ENCODE results near the gene ARAP2. TPM values are rescaled to one million over a fixed set of nuclear protein-coding genes. Genes with fewer than 3 reads are reported as not detected.

ARAP2 gene
- total RNA-seq, 5 donors from 2014 or later (not counting 1 experiment from before 2014, with no cell fraction given): 41.2 to 94.3 (median 61.0) TPM

- Mint-ChIP-seq H3K27me3 (no peaks in the 10 kb centered on the region), H3K27ac (no peak overlapping the region), H3K36me3 (peaks cover 54% of the 10 kb centered on the region), H3K9me3 (no peaks in the 10 kb centered on the region), H3K4me1 (peaks cover 0 to 11% (median 10%) of the 10 kb centered on the region in 3 donors), H3K4me3 (no peak overlapping the region)
- Histone ChIP-seq H3K9me3 (no peaks in the 10 kb centered on the region), H3K4me1 (ENCODE audit: control insufficient read depth in 1 of 2, extremely low read depth in 1 of 2, insufficient read depth in 2 of 2, low read length in 2 of 2) (no peaks in the 10 kb centered on the region), H3K27me3 (replicated peaks in 1 of 2; ENCODE audit: control insufficient read depth in 2 of 2, extremely low read depth in 1 of 2, insufficient read depth in 2 of 2, low read length in 1 of 2) (no peaks in the 10 kb centered on the region), H3K36me3 (ENCODE audit: control insufficient read depth in 2 of 2, extremely low read depth in 1 of 2, insufficient read depth in 1 of 2, low read length in 1 of 2) (peaks cover 0 to 24% of the 10 kb centered on the region in 2 donors), H3K4me3 (ENCODE audit: control insufficient read depth in 1 of 2, extremely low read depth in 1 of 2, low read length in 1 of 2) (no peak overlapping the region), H3K27ac (ENCODE audit: low read length) (no peak overlapping the region)
- POLR2A ChIA-PET: interaction anchor here in 1 of 2 donors (0.6 to 1.0 kb wide), 2 partner anchors 34 to 111 kb away, joined by 3 to 4 read pairs; no protein-coding TSS in a partner anchor
- no peak for ATAC-seq (replicated peaks in 1 of 4)
- no CpG with 5 or more reads among the region's 1 CpG for WGBS (ENCODE audit: insufficient coverage)
- CTCF ChIA-PET: no interaction called here
- DNase-seq: no peak
Observed at GRCh38 chr4:36141186-36141585, 103.1 kb downstream of the ARAP2 start.

- Histone ChIP-seq H3K36me3 (ENCODE audit: control insufficient read depth in 2 of 2, extremely low read depth in 1 of 2, insufficient read depth in 1 of 2, low read length in 1 of 2) (peaks cover 0 to 16% of the 10 kb centered on the region in 2 donors), H3K9me3 (no peaks in the 10 kb centered on the region), H3K4me1 (ENCODE audit: control insufficient read depth in 1 of 2, extremely low read depth in 1 of 2, insufficient read depth in 2 of 2, low read length in 2 of 2) (no peaks in the 10 kb centered on the region), H3K27me3 (replicated peaks in 1 of 2; ENCODE audit: control insufficient read depth in 2 of 2, extremely low read depth in 1 of 2, insufficient read depth in 2 of 2, low read length in 1 of 2) (no peaks in the 10 kb centered on the region), H3K4me3 (ENCODE audit: control insufficient read depth in 1 of 2, extremely low read depth in 1 of 2, low read length in 1 of 2) (no peak overlapping the region), H3K27ac (ENCODE audit: low read length) (no peak overlapping the region)
- CTCF ChIA-PET: interaction anchor here in 1 of 2 donors (0.6 kb wide), 1 partner anchor 1912 kb away, joined by 3 read pairs; no protein-coding TSS in a partner anchor
- no peaks in the 10 kb centered on the region for H3K27me3 Mint-ChIP-seq
- peaks cover 0 to 11% (median 10%) of the 10 kb centered on the region in 3 donors for H3K4me1 Mint-ChIP-seq
- ATAC-seq (replicated peaks in 1 of 4) (no peak), DNase-seq (no peak)
- POLR2A ChIA-PET: no interaction called here
- peaks cover 46% of the 10 kb centered on the region for H3K36me3 Mint-ChIP-seq
- no peak overlapping the region for H3K4me3 Mint-ChIP-seq
- H3K27ac Mint-ChIP-seq: no peak overlapping the region
- no peaks in the 10 kb centered on the region for H3K9me3 Mint-ChIP-seq
Observed at GRCh38 chr4:36140421-36140820, 103.9 kb downstream of the ARAP2 start.

- Histone ChIP-seq H3K27ac (ENCODE audit: low read length) (no peak overlapping the region), H3K27me3 (replicated peaks in 1 of 2; ENCODE audit: control insufficient read depth in 2 of 2, extremely low read depth in 1 of 2, insufficient read depth in 2 of 2, low read length in 1 of 2) (no peaks in the 10 kb centered on the region), H3K4me3 (ENCODE audit: control insufficient read depth in 1 of 2, extremely low read depth in 1 of 2, low read length in 1 of 2) (no peak overlapping the region), H3K4me1 (ENCODE audit: control insufficient read depth in 1 of 2, extremely low read depth in 1 of 2, insufficient read depth in 2 of 2, low read length in 2 of 2) (no peaks in the 10 kb centered on the region), H3K36me3 (ENCODE audit: control insufficient read depth in 2 of 2, extremely low read depth in 1 of 2, insufficient read depth in 1 of 2, low read length in 1 of 2) (peaks cover 0 to 9% of the 10 kb centered on the region in 2 donors), H3K9me3 (no peaks in the 10 kb centered on the region)
- Mint-ChIP-seq H3K4me3 (no peak overlapping the region), H3K36me3 (peaks cover 36% of the 10 kb centered on the region), H3K9me3 (no peaks in the 10 kb centered on the region), H3K27me3 (no peaks in the 10 kb centered on the region), H3K27ac (no peak overlapping the region), H3K4me1 (peaks cover 0 to 11% (median 8%) of the 10 kb centered on the region in 3 donors)
- no peak for DNase-seq
- no peak for ATAC-seq (replicated peaks in 1 of 4)
- CTCF ChIA-PET: interaction anchor here in 1 of 2 donors (0.6 kb wide), 1 partner anchor 1655 kb away, joined by 3 read pairs; no protein-coding TSS in a partner anchor
- POLR2A ChIA-PET: no interaction called here
Observed at GRCh38 chr4:36138220-36138619, 106.1 kb downstream of the ARAP2 start.

- no peak overlapping the region for H3K4me3 Mint-ChIP-seq
- H3K27ac Mint-ChIP-seq: no peak overlapping the region
- Histone ChIP-seq H3K27me3 (replicated peaks in 1 of 2; ENCODE audit: control insufficient read depth in 2 of 2, extremely low read depth in 1 of 2, insufficient read depth in 2 of 2, low read length in 1 of 2) (no peaks in the 10 kb centered on the region), H3K4me3 (ENCODE audit: control insufficient read depth in 1 of 2, extremely low read depth in 1 of 2, low read length in 1 of 2) (no peak overlapping the region), H3K36me3 (ENCODE audit: control insufficient read depth in 2 of 2, extremely low read depth in 1 of 2, insufficient read depth in 1 of 2, low read length in 1 of 2) (peaks cover 0 to 11% of the 10 kb centered on the region in 2 donors), H3K4me1 (ENCODE audit: control insufficient read depth in 1 of 2, extremely low read depth in 1 of 2, insufficient read depth in 2 of 2, low read length in 2 of 2) (no peaks in the 10 kb centered on the region), H3K27ac (ENCODE audit: low read length) (no peak overlapping the region), H3K9me3 (no peaks in the 10 kb centered on the region)
- POLR2A ChIA-PET: no interaction called here
- no peaks in the 10 kb centered on the region for H3K27me3 Mint-ChIP-seq
- DNase-seq (no peak), ATAC-seq (replicated peaks in 1 of 4) (no peak)
- no peaks in the 10 kb centered on the region for H3K9me3 Mint-ChIP-seq
- peaks cover 31% of the 10 kb centered on the region for H3K36me3 Mint-ChIP-seq
- WGBS (ENCODE audit: insufficient coverage): no CpG with 5 or more reads among the region's 4 CpGs
- CTCF ChIA-PET: interaction anchor here (0.5 to 0.6 kb wide), 2 partner anchors 189 to 1654 kb away, joined by 3 read pairs; no protein-coding TSS in a partner anchor
- H3K4me1 Mint-ChIP-seq: peaks cover 0 to 4% (median 4%) of the 10 kb centered on the region in 3 donors
Observed at GRCh38 chr4:36137336-36137735, 107.0 kb downstream of the ARAP2 start.

- no peak overlapping the region for H3K27ac Mint-ChIP-seq
- peaks cover 0 to 9% of the 10 kb centered on the region in 2 donors for H3K36me3 ChIP-seq (ENCODE audit: control insufficient read depth in 2 of 2, extremely low read depth in 1 of 2, insufficient read depth in 1 of 2, low read length in 1 of 2)
- no peaks in the 10 kb centered on the region for H3K27me3 Mint-ChIP-seq
- no peaks in the 10 kb centered on the region for H3K27me3 ChIP-seq (replicated peaks in 1 of 2; ENCODE audit: control insufficient read depth in 2 of 2, extremely low read depth in 1 of 2, insufficient read depth in 2 of 2, low read length in 1 of 2)
- no CpG with 5 or more reads among the region's 3 CpGs for WGBS (ENCODE audit: insufficient coverage)
- no peaks in the 10 kb centered on the region for H3K9me3 ChIP-seq
- ChIA-PET POLR2A (interaction anchor here in 1 of 2 donors (0.7 kb wide), 1 partner anchor 17 kb away, joined by 3 read pairs; no protein-coding TSS in a partner anchor), CTCF (no interaction called here)
- H3K27ac ChIP-seq (ENCODE audit: low read length): no peak overlapping the region
- no peaks in the 10 kb centered on the region for H3K4me1 ChIP-seq (ENCODE audit: control insufficient read depth in 1 of 2, extremely low read depth in 1 of 2, insufficient read depth in 2 of 2, low read length in 2 of 2)
- DNase-seq: no peak
- no peak overlapping the region for H3K4me3 ChIP-seq (ENCODE audit: control insufficient read depth in 1 of 2, extremely low read depth in 1 of 2, low read length in 1 of 2)
- no peak overlapping the region for H3K4me3 Mint-ChIP-seq
- H3K4me1 Mint-ChIP-seq: peaks cover 0 to 2% (median 0%) of the 10 kb centered on the region in 3 donors
- no peaks in the 10 kb centered on the region for H3K9me3 Mint-ChIP-seq
- peaks cover 33% of the 10 kb centered on the region for H3K36me3 Mint-ChIP-seq
- ATAC-seq (replicated peaks in 1 of 4): no peak
Observed at GRCh38 chr4:36133658-36134057, 110.7 kb downstream of the ARAP2 start.

- no CpG with 5 or more reads among the region's 2 CpGs for WGBS (ENCODE audit: insufficient coverage)
Observed at GRCh38 chr4:36133086-36133485, 111.2 kb downstream of the ARAP2 start.

GRCh38 chr4:36130641-36131040 lies 113.7 kb downstream of the ARAP2 start:
- ChIA-PET CTCF (no interaction called here), POLR2A (no interaction called here)
- no peaks in the 10 kb centered on the region for H3K4me1 Mint-ChIP-seq
- H3K27ac Mint-ChIP-seq: no peak overlapping the region
- WGBS (ENCODE audit: insufficient coverage): 100% methylated on average over 1 of the region's 3 CpGs
- H3K36me3 Mint-ChIP-seq: peaks cover 23% of the 10 kb centered on the region
- no peaks in the 10 kb centered on the region for H3K9me3 Mint-ChIP-seq
- ATAC-seq (replicated peaks in 1 of 4) (no peak), DNase-seq (no peak)
- no peaks in the 10 kb centered on the region for H3K4me1 ChIP-seq (ENCODE audit: control insufficient read depth in 1 of 2, extremely low read depth in 1 of 2, insufficient read depth in 2 of 2, low read length in 2 of 2)
- H3K27me3 ChIP-seq (replicated peaks in 1 of 2; ENCODE audit: control insufficient read depth in 2 of 2, extremely low read depth in 1 of 2, insufficient read depth in 2 of 2, low read length in 1 of 2): no peaks in the 10 kb centered on the region
- H3K9me3 ChIP-seq: no peaks in the 10 kb centered on the region
- H3K4me3 Mint-ChIP-seq: no peak overlapping the region
- H3K4me3 ChIP-seq (ENCODE audit: control insufficient read depth in 1 of 2, extremely low read depth in 1 of 2, low read length in 1 of 2): no peak overlapping the region
- peaks cover 0 to 22% of the 10 kb centered on the region in 2 donors for H3K36me3 ChIP-seq (ENCODE audit: control insufficient read depth in 2 of 2, extremely low read depth in 1 of 2, insufficient read depth in 1 of 2, low read length in 1 of 2)
- no peak overlapping the region for H3K27ac ChIP-seq (ENCODE audit: low read length)
- H3K27me3 Mint-ChIP-seq: no peaks in the 10 kb centered on the region

More at GRCh38 chr4:36133086-36133485, 111.2 kb downstream of the ARAP2 start:
- DNase-seq: no peak
- Mint-ChIP-seq H3K36me3 (peaks cover 29% of the 10 kb centered on the region), H3K27ac (no peak overlapping the region), H3K4me3 (no peak overlapping the region), H3K27me3 (no peaks in the 10 kb centered on the region), H3K4me1 (no peaks in the 10 kb centered on the region), H3K9me3 (no peaks in the 10 kb centered on the region)
- CTCF ChIA-PET: no interaction called here
- no peak for ATAC-seq (replicated peaks in 1 of 4)
- Histone ChIP-seq H3K9me3 (no peaks in the 10 kb centered on the region), H3K27me3 (replicated peaks in 1 of 2; ENCODE audit: control insufficient read depth in 2 of 2, extremely low read depth in 1 of 2, insufficient read depth in 2 of 2, low read length in 1 of 2) (no peaks in the 10 kb centered on the region), H3K4me1 (ENCODE audit: control insufficient read depth in 1 of 2, extremely low read depth in 1 of 2, insufficient read depth in 2 of 2, low read length in 2 of 2) (no peaks in the 10 kb centered on the region), H3K36me3 (ENCODE audit: control insufficient read depth in 2 of 2, extremely low read depth in 1 of 2, insufficient read depth in 1 of 2, low read length in 1 of 2) (peaks cover 0 to 11% of the 10 kb centered on the region in 2 donors), H3K27ac (ENCODE audit: low read length) (no peak overlapping the region), H3K4me3 (ENCODE audit: control insufficient read depth in 1 of 2, extremely low read depth in 1 of 2, low read length in 1 of 2) (no peak overlapping the region)
- POLR2A ChIA-PET: no interaction called here

Measured in T-cell (primary cell).